NT2/D1 (cell line): ENCODE data around the gene PPM1N.

Experiments
- DNase-seq: peaks from one replicate; pipeline ENCODE4 v3.0.0-alpha.2; 2011; ENCODE audit warnings: low read depth, low spot score
- H3K27me3 ChIP-seq: 2 replicates; pipeline ENCODE4 v1.6.0; 2011; ENCODE audit warnings: mild to moderate bottlenecking; ENCODE audit not compliant: insufficient read length, insufficient read depth
- H3K36me3 ChIP-seq: 2 replicates; pipeline ENCODE4 v1.6.1; 2011; ENCODE audit warnings: mild to moderate bottlenecking, low read length, mixed read lengths; ENCODE audit not compliant: insufficient read depth, insufficient read length
- H3K4me1 ChIP-seq: 2 replicates; pipeline ENCODE4 v1.5.1; 2011; ENCODE audit not compliant: insufficient read depth, insufficient read length
- H3K4me3 ChIP-seq: 2 replicates; pipeline ENCODE4 v1.5.1; 2011; ENCODE audit warnings: low read depth; ENCODE audit not compliant: insufficient read length
- H3K9ac ChIP-seq: 2 replicates; pipeline ENCODE4 v1.6.0; 2011; ENCODE audit warnings: low read depth; ENCODE audit not compliant: insufficient read length
- H3K9me3 ChIP-seq: 2 replicates; pipeline ENCODE4 v1.5.1; 2011; ENCODE audit warnings: mild to moderate bottlenecking, low read length; ENCODE audit not compliant: insufficient read depth
- SUZ12 ChIP-seq: IDR thresholded peaks from 2 replicates; pipeline ENCODE4 v1.6.1; 2011; ENCODE audit not compliant: insufficient read length, insufficient read depth; ENCODE audit errors: extremely low read depth
- YY1 ChIP-seq: IDR thresholded peaks from 2 replicates; pipeline ENCODE4 v1.6.1; 2011; ENCODE audit not compliant: insufficient read length, insufficient read depth
- ZNF274 ChIP-seq: IDR thresholded peaks from 2 replicates; pipeline ENCODE4 v1.6.1; 2011; ENCODE audit warnings: mild to moderate bottlenecking, low read depth, low read length

PPM1N gene

DNA sequence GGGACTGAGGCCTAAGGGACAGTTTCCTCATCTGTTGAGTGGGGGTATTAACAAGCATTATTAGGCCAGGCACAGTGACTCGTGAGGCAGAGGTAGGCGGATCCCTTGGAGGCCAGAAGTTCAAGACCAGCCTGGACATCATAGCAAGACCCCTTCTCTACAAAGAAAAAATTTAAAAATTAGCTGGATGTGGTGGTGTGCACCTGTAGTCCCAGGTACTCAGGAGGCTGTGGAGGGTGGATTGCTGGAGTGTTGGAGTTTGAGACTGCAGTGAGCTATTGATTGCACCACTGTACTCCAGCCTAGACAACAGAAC, 41.8 kb upstream of the PPM1N start:
- Histone ChIP-seq H3K4me3 (no peak overlapping the region), H3K4me1 (no peaks in the 10 kb centered on the region), H3K9ac (peak overlapping the region; percentile 9), H3K36me3 (no peaks in the 10 kb centered on the region), H3K9me3 (no peaks in the 10 kb centered on the region), H3K27me3 (peaks cover 4% of the 10 kb centered on the region)
- no peak for TF ChIP-seq SUZ12
- TF ChIP-seq ZNF274, result no peak
- TF ChIP-seq YY1, result no peak
- no peak for DNase-seq

DNA sequence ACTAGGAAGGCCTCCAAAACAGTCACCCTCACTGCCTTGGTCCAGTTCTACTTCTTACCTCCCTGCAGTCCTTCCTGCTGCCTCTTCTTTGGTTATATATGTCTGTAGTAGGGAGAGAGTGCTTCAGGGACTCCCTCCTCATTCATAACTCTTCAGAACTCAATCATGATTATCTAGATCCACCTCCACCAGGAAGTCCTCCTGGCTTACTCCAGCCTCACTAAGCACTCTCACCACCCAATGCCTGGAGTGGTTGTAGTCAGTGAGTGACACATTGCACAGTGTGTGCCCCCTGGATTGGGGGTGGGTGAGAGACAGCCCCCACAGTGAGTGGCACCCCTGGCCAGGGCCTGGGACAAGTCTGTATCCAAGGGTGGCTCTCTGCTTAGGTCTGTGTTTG, 40.5 kb upstream of the PPM1N start:
- no peaks in the 10 kb centered on the region for H3K4me1 ChIP-seq
- no peaks in the 10 kb centered on the region for H3K36me3 ChIP-seq
- TF ChIP-seq YY1 (no peak), SUZ12 (no peak), ZNF274 (no peak)
- no peaks in the 10 kb centered on the region for H3K9me3 ChIP-seq
- no peaks in the 10 kb centered on the region for H3K27me3 ChIP-seq
- no peak overlapping the region for H3K9ac ChIP-seq
- no peak overlapping the region for H3K4me3 ChIP-seq
- DNase-seq, result no peak

DNA sequence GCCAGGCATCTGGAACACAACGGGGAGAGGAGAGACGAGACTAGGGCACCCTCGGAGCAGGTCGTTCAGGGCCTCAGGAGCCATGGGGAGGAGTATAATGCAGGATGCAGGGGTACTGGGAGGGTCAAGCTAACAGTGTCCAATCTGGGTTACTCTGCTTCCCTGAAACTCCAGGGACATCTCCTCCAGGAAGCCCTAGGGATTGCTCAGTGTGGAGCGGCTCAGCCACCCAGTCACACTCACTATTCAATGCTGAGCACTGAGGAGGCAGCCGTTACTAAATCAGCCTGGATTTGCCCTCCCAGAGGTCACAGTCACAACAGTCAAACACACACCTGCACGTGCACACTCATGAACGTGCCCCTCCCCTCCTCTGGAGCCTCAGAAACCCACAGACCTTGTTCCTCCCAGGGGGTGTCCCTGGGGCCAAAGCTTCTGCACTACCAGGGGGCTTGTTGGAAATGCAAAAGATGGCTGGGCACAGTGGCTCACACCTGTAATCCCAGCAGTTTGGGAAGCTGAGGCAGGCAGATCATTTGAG, 37.4 kb upstream of the PPM1N start:
- Histone ChIP-seq H3K4me1 (peaks cover 3% of the 10 kb centered on the region), H3K27me3 (no peaks in the 10 kb centered on the region), H3K4me3 (no peak overlapping the region), H3K36me3 (no peaks in the 10 kb centered on the region), H3K9ac (no peak overlapping the region), H3K9me3 (no peaks in the 10 kb centered on the region)
- no peak for DNase-seq
- TF ChIP-seq YY1, result no peak
- no peak for TF ChIP-seq SUZ12
- TF ChIP-seq ZNF274, result no peak

DNA sequence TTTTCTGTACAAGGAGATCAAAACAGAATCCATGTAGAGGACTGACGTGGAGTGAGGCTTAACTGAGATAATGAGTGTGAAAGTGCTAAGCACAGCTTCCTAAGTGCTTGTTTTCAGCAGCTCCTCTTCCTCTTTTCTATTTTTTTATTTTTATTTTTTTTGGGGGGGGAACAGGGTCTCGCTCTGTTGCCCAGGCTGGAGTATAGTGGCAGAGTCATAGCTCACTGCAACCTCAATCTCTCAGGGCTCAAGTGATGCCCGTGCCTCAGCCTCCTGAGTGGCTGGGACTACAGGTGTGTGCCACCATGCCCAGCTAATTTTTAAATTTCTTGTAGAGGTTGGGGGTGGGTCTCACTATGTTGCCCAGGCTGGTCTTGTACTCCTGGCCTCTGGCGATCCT, 36.1 kb upstream of the PPM1N start:
- DNase-seq, result no peak
- Histone ChIP-seq H3K9ac (no peak overlapping the region), H3K36me3 (no peaks in the 10 kb centered on the region), H3K27me3 (no peaks in the 10 kb centered on the region), H3K9me3 (no peaks in the 10 kb centered on the region), H3K4me3 (no peak overlapping the region), H3K4me1 (peaks cover 3% of the 10 kb centered on the region)
- TF ChIP-seq ZNF274 (no peak), YY1 (no peak), SUZ12 (no peak)

DNA sequence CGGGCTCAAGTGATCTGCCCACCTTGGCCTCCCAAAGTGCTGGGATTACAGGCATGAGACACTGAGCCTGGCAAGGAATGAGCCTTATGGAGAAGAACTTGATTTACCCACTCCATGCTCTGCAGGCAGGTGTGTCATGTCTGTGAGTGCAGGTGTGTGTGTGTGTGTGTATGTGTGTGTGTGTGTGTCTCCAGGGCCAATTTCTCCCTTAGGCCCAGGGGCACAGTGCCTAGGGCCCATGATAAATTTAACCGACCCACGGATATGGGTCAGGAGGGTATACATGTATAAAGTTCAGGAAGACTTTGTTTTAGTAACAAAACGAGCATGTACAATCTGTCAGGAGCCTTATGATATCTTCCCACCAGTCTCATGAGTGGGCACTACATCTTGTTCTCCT, 35.0 kb upstream of the PPM1N start:
- no peaks in the 10 kb centered on the region for H3K36me3 ChIP-seq
- TF ChIP-seq YY1 (no peak), ZNF274 (no peak), SUZ12 (no peak)
- H3K9me3 ChIP-seq, result no peaks in the 10 kb centered on the region
- no peak for DNase-seq
- H3K4me3 ChIP-seq, result no peak overlapping the region
- peaks cover 3% of the 10 kb centered on the region for H3K4me1 ChIP-seq
- no peaks in the 10 kb centered on the region for H3K27me3 ChIP-seq
- no peak overlapping the region for H3K9ac ChIP-seq

DNA sequence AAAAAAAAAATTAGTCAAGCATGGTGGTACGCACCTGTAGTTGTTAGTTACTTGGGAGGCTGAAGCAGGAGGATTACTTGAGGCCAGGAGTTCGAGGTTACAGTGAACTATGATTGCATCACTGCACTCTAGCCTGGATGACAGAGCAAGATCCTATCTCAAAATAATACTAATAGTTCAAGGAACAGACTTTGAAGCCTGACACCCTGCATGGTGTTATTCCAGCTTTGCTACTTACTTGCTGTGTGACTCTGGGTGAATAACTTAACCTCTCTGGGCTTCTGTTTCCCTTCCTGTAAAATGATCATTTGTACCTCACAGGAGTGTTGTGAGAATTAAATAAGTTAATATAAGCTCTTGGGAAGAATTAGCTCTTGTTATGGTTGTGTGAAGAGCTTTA, 34.0 kb upstream of the PPM1N start:
- no peaks in the 10 kb centered on the region for H3K9me3 ChIP-seq
- no peak overlapping the region for H3K4me3 ChIP-seq
- peaks cover 3% of the 10 kb centered on the region for H3K4me1 ChIP-seq
- no peak overlapping the region for H3K9ac ChIP-seq
- no peak for DNase-seq
- no peaks in the 10 kb centered on the region for H3K36me3 ChIP-seq
- no peaks in the 10 kb centered on the region for H3K27me3 ChIP-seq
- no peak for TF ChIP-seq ZNF274
- no peak for TF ChIP-seq YY1
- no peak for TF ChIP-seq SUZ12

DNA sequence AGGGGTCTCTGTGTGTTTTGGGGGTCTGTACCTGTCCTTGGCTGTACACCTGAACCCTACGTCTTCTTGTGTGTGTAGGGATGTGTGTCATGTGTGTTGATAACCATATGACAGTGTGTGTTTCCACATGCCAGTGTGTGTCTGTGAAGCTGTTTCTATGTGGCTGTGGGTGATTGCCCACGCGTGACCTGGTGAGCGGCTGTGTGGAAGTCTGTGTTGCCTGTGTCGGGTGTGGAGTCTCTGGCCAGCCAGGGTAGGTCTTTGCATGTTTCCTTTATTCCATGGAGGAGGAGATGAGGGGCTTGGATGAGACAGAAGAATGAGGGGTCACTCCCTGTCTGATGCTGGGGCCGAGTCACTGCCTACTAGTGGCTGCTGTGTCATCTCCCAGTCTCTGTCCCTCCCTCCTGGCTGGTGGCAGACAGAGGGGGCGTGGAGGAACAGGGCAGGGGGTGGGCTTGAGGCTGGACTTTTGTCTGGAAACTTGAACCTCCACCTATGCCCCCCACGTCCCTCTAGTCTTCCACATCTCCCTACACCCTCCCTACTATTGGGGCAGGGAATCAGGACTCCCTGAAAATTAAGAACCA, 33.3 kb upstream of the PPM1N start:
- Histone ChIP-seq H3K9ac (peak overlapping the region; percentile 0), H3K27me3 (no peaks in the 10 kb centered on the region), H3K4me3 (no peak overlapping the region), H3K4me1 (peaks cover 4% of the 10 kb centered on the region), H3K36me3 (no peaks in the 10 kb centered on the region), H3K9me3 (no peaks in the 10 kb centered on the region)
- no peak for DNase-seq
- TF ChIP-seq SUZ12 (no peak), YY1 (no peak)
